ENCODE measurements around the gene TRIML1.

GRCh38 chr4:188138227-188138626, 1.0 kb upstream of the TRIML1 start:
- TF ChIP-seq TCF7L2 (IDR thresholded peaks at IDR 0.05; ENCODE audit: low read depth, low read length) (no peak), CTCF (IDR thresholded peaks at IDR 0.05) (no peak), POLR2AphosphoS5 (IDR thresholded peaks at IDR 0.05; ENCODE audit: low read depth, low read length) (no peak), REST (IDR thresholded peaks at IDR 0.05; ENCODE audit: insufficient read depth in 1 of 2, low read depth in 2 of 2, low read length in 1 of 2) (no peak), SIN3A (IDR thresholded peaks at IDR 0.05; ENCODE audit: borderline replicate concordance, insufficient read depth, low read depth, low read length) (no peak)
